HFFc6 (cell line): ENCODE results near the gene CRADD. TPM values are rescaled to one million over a fixed set of nuclear protein-coding genes. Genes with fewer than 3 reads are reported as not detected.

Experiments
- DNase-seq: peaks from one replicate; pipeline ENCODE4 v3.0.0-alpha.2; 2018
- H3K27ac Mint-ChIP-seq: 2 replicates; pipeline ENCODE4 v1.8.0; 2020; ENCODE audit warnings: mild to moderate bottlenecking, mixed read lengths
- H3K27me3 Mint-ChIP-seq: 2 replicates; pipeline ENCODE4 v1.8.0; 2021; ENCODE audit warnings: mild to moderate bottlenecking, moderate library complexity, mixed read lengths; ENCODE audit not compliant: insufficient read depth
- H3K36me3 Mint-ChIP-seq: 2 replicates; pipeline ENCODE4 v1.8.0; 2021; ENCODE audit warnings: low read depth, mixed read lengths
- H3K4me1 Mint-ChIP-seq: 2 replicates; pipeline ENCODE4 v1.8.0; 2020; ENCODE audit warnings: low read depth, mixed read lengths
- H3K4me3 Mint-ChIP-seq: 2 replicates; pipeline ENCODE4 v1.8.0; 2020; ENCODE audit warnings: mild to moderate bottlenecking, moderate library complexity, mixed read lengths
- H3K9me3 Mint-ChIP-seq: 2 replicates; pipeline ENCODE4 v1.8.0; 2020; ENCODE audit warnings: mild to moderate bottlenecking, mixed read lengths
- CTCF ChIP-seq: fragments of 200-600 bp; sonication (generic); IDR thresholded peaks from 2 replicates; pipeline ENCODE4 v1.5.0; 2021; ENCODE audit warnings: antibody characterized with exemption, mild to moderate bottlenecking
- total RNA-seq, 6 experiments: library from RNA; stranded (reverse); fragmentation: NEBNext Ultra II Directional; extraction: Animal tissue kit (Norgen Biotek cat#: 25700); gene quantifications; 2 replicates in 1 of 6; 3 replicates in 5 of 6; pipeline ENCODE4 v1.2.3, GENCODE V29; 2021

CRADD gene
- total RNA-seq, 6 experiments from 2014 or later = 15.3 to 20.1 (median 17.9) TPM

GRCh38 chr12:93738199-93739058, 61.3 kb downstream of the CRADD start:
- DNase-seq = no peak
- H3K4me3 Mint-ChIP-seq = no peak overlapping the region

GRCh38 chr12:93740751-93741150, 63.6 kb downstream of the CRADD start:
- Mint-ChIP-seq H3K4me1 (peaks cover 45% of the 10 kb centered on the region), H3K9me3 (no peaks in the 10 kb centered on the region), H3K4me3 (peak overlapping the region; percentile 90), H3K27ac (peak overlapping the region; percentile 97), H3K36me3 (no peaks in the 10 kb centered on the region), H3K27me3 (no peaks in the 10 kb centered on the region)
- no peak for DNase-seq
- no peak for TF ChIP-seq CTCF

More at GRCh38 chr12:93738199-93739058, 61.3 kb downstream of the CRADD start:
- TF ChIP-seq CTCF = no peak
- Mint-ChIP-seq H3K36me3 (peaks cover 5% of the 10 kb centered on the region; the same call in 1 of the 2 replicates), H3K4me1 (peaks cover 51% of the 10 kb centered on the region), H3K9me3 (no peaks in the 10 kb centered on the region), H3K27me3 (no peaks in the 10 kb centered on the region), H3K27ac (no peak overlapping the region)

GRCh38 chr12:93741659-93742109, 64.5 kb downstream of the CRADD start:
- peak overlapping the region; percentile 90 for H3K4me3 Mint-ChIP-seq
- H3K27ac Mint-ChIP-seq = peak overlapping the region; percentile 97
- H3K4me1 Mint-ChIP-seq = peaks cover 45% of the 10 kb centered on the region
- TF ChIP-seq CTCF = no peak
- no peaks in the 10 kb centered on the region for H3K27me3 Mint-ChIP-seq
- DNase-seq = no peak
- no peaks in the 10 kb centered on the region for H3K9me3 Mint-ChIP-seq
- H3K36me3 Mint-ChIP-seq = no peaks in the 10 kb centered on the region

GRCh38 chr12:93742110-93742934, 65.1 kb downstream of the CRADD start:
- no peaks in the 10 kb centered on the region for H3K36me3 Mint-ChIP-seq
- peaks cover 45% of the 10 kb centered on the region for H3K4me1 Mint-ChIP-seq
- H3K9me3 Mint-ChIP-seq = no peaks in the 10 kb centered on the region
- peak overlapping the region; percentile 90 for H3K4me3 Mint-ChIP-seq
- peak overlapping the region; percentile 97 for H3K27ac Mint-ChIP-seq
- peak; percentile 57 for TF ChIP-seq CTCF
- H3K27me3 Mint-ChIP-seq = no peaks in the 10 kb centered on the region; the same call in 1 of the 2 replicates
- peak; percentile 52 for DNase-seq

- no peak for DNase-seq
- no peak for TF ChIP-seq CTCF
- Mint-ChIP-seq H3K27ac (peak overlapping the region; percentile 97), H3K27me3 (peaks cover 1% of the 10 kb centered on the region), H3K4me1 (peaks cover 35% of the 10 kb centered on the region), H3K4me3 (peak overlapping the region; percentile 90), H3K9me3 (no peaks in the 10 kb centered on the region), H3K36me3 (no peaks in the 10 kb centered on the region)
These were observed 66.2 kb downstream of the CRADD start for GRCh38 chr12:93743229-93743998.
